Stimulated activated CD4-positive, alpha-beta T cell treated with anti-CD3 and anti-CD28 coated beads, Interleukin-12 subunit alpha, Interleukin-12 subunit beta, amount 100 ng/mL, for 48 hours (primary cell): ENCODE measurements around the gene FBXO47.
"Not testable (repeated sequence)": the region's sequence is repeated elsewhere in the genome, so short reads cannot be mapped to it uniquely, and the experiment has no call there.

ENCODE experiments used
- DNase-seq, 3 donors: peaks; one replicate each; pipeline ENCODE4 v3.0.0-alpha.2; 2020; ENCODE audit warnings: low read depth in 2 of 3, low spot score in 1 of 3

The FBXO47 gene

GRCh38 chr17:38980490-38981217 lies 13.5 kb upstream of the FBXO47 start:
- no peak for DNase-seq

DNA sequence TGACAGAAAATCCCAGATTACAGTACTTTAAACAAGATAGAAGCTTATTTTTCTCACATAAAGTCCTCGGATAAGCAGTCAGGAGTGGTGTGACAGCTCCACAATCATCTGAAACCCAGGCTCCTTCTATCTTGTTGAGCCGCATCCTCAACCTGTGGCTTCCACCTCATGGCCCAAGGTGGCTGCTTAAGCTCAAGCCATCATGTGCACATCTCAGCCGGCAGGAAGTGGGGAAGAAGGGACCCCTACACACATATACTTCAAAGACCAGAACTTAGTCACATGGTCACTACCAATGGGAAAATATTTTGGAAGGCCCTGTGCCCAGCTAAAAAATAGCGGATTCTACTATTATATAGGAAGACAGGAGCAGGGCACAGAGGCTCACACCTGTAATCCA lies 11.0 kb upstream of the FBXO47 start:
- no peak for DNase-seq

GRCh38 chr17:38976187-38976551 lies 9.0 kb upstream of the FBXO47 start:
- not testable (repeated sequence) for DNase-seq

DNA sequence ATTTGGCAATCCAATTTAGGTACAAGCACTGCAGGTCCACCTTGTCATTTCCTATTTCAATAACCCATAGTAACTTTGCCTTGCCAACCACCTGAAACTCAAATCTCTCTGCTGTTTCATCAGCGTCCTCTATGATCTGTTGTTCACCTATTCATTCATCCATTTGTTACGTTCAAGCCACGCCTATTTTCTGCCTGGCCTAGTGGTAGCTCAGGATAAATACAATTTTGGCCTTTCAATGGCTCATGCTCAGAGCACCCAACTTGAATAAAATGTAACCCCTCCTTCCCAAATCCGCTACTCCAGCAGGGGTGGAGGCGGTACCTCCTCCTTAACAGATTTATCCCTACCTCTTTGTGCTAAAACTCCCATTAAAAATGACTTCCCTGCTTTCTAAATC lies 3.6 kb upstream of the FBXO47 start:
- DNase-seq = no peak

DNA sequence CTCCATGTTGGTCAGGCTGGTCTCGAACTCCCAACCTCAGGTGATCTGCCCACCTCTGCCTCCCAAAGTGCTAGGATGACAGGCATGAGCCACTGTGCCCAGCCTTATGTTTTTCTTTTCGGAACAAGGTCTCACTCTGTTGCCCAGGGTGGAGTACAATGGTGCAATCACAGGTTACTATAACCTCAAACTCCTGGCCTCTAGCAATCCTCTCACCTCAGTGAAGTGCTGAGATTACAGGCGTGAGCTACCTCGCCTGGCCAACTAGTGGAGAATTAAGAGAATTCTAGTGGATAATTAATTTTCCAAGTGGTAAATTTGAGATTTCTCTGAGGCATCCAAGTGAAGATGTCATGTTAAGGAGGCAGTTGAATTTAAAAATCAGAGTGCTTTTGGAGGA lies 2.9 kb upstream of the FBXO47 start:
- no peak for DNase-seq

DNA sequence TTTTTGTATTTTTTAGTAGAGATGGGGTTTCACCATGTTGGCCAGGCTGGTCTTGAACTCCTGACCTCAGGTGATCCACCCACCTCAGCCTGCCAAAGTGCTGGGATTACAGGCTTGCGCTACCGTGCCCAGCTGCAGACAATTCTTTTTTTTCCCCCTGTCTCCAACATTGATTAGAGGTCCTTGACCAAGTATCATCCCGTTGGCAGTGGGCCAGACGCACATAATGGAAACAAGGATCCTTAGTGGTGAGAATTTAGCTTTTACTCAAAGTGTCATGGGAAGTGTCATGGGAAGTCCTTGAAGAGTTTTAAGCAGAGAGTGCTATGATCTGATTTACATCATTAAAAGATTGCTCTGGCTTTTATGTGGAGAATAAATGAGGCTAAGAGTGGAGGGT lies 2.1 kb upstream of the FBXO47 start:
- no peak for DNase-seq

GRCh38 chr17:38961413-38961812 lies 5.8 kb downstream of the FBXO47 start:
- no peak for DNase-seq

DNA sequence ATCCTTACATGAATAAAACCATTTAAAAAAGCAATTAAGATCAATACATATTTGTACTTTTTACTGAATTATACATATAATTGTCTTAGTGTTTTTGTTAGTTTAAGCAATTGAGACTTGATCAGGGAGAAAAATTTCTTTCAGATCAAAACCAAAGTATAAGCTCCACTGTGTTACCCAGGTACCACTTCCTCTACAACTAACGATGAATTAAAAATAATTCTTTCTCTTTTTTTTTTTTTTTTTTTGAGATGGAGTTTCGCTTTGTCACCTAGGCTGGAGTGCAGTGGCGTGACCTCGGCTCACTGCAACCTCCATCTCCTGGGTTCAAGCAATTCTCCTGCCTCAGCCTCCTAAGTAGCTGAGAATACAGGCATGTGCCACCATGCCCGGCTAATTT lies 6.8 kb downstream of the FBXO47 start:
- DNase-seq = no peak

GRCh38 chr17:38959508-38959907 lies 7.7 kb downstream of the FBXO47 start:
- no peak for DNase-seq

DNA sequence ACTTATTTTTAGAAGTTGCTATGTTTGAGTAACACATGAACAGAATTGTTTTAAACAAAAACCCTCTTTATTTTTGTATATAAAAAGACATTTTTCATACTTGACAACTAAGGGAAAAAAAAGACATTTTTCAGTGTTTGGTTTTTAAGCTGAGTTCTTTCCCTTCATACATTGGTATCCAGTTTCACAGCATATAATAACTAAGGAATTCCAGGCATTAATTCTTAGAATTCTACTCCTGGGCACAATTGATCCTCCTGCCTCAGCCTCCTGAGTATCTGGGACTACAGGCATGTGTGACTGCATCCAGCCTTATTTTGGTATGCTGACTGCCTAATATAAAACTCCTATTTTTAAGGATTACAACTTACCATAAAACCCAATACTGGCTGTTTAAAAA lies 8.4 kb downstream of the FBXO47 start:
- no peak for DNase-seq

DNA sequence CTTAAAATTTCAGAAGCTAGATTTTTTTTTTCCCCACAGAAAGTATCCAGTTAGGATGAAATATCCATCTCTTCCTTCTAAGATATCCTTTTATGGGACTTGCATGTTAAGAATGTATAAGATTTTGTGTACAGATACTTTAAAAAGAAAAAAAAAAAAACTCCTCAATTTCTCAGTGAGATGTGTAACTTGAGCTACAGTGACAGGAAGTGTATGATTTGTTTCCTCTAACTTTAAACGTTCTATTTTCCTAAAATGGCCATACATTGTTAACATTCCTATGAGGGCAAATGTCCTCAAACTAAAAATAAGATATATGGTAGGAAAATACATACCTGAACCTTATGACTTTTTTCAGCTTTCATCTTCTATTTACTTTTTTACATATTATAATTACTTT lies 8.9 kb downstream of the FBXO47 start:
- no peak for DNase-seq

GRCh38 chr17:38953800-38954199 lies 13.4 kb downstream of the FBXO47 start:
- DNase-seq = not testable (repeated sequence)

DNA sequence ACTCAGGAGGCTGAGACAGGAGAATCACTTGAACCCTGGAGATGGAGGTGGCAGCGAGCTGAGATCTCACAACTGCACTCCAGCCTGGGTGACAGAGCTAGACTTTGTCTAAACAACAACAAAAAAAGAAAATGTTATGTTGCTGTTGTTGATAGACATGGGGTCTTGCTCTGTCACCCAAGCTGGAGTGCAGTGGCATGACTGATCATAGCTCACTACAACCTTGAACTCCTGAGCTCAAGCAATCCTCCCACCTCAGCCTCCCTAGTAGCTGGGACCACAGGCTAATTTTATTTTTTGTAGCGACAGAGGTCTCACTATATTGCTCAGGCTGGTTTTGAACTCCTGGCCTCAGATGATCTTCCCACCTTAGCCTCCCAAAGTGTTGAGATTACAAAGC lies 20.0 kb downstream of the FBXO47 start:
- DNase-seq = no peak

GRCh38 chr17:38943607-38944006 lies 23.6 kb downstream of the FBXO47 start:
- DNase-seq = no peak

DNA sequence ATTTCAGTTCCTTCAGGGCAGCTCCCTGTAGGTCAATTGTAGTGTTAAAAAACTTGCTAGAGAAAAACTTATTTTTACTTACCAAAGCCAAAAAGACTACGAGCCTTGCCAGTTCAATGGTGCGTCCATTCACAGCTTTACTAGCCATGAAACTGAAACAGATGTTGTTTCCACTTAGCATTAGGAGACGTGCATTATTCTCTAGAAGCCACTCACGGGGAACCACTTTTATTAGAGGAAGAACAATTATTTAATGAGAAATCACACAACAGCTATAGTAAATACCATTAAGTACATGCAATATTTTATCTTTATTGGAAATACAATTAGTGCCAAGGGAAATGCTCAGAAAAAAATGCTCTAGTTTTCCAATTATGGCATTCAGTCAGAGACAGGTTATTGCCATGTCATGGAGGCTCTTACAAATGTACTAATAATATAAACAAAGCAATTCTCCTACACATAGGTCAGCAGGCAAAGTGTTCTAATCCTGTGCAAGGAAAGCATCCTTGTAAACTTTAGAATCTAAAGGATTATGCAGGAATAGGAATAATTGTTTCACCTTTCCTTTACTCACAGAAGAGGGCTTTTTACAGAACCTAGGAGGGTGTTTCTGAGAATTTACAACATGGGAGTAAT lies 24.4 kb downstream of the FBXO47 start:
- DNase-seq = no peak

DNA sequence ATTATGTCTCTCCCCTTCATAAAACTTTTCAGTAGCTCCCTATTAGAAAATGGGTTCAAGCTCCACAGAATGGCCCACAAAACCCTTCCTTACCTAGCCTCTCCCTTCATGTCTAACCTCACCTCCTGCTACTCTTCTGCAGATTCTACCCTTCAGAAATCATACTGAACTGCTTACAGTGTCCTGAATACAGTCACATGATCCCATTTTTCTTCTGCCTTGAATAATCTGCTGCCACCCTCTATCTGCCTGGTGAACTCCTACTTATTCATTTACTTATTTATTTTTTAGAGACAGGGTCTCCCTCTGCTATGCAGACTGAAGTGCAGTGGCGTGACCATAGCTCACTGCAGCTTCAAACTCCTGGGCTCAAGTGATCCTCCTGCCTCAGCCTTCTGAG lies 26.8 kb downstream of the FBXO47 start:
- DNase-seq = no peak

GRCh38 chr17:38939987-38940386 lies 27.2 kb downstream of the FBXO47 start:
- no peak for DNase-seq

GRCh38 chr17:38933962-38934361 lies 33.2 kb downstream of the FBXO47 start:
- not testable (repeated sequence) for DNase-seq

DNA sequence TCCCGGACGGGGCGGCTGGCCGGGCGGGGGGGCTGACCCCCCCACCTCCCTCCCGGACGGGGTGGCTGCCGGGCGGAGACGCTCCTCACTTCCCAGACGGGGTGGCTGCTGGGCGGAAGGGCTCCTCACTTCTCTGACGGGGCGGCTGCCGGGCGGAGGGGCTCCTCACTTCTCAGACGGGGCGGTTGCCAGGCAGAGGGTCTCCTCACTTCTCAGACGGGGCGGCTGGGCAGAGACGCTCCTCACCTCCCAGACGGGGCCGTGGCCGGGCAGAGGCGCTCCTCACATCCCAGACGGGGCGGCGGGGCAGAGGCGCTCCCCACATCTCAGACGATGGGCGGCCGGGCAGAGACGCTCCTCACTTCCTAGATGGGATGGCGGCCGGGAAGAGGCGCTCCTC lies 36.4 kb downstream of the FBXO47 start:
- DNase-seq = not testable (repeated sequence)

DNA sequence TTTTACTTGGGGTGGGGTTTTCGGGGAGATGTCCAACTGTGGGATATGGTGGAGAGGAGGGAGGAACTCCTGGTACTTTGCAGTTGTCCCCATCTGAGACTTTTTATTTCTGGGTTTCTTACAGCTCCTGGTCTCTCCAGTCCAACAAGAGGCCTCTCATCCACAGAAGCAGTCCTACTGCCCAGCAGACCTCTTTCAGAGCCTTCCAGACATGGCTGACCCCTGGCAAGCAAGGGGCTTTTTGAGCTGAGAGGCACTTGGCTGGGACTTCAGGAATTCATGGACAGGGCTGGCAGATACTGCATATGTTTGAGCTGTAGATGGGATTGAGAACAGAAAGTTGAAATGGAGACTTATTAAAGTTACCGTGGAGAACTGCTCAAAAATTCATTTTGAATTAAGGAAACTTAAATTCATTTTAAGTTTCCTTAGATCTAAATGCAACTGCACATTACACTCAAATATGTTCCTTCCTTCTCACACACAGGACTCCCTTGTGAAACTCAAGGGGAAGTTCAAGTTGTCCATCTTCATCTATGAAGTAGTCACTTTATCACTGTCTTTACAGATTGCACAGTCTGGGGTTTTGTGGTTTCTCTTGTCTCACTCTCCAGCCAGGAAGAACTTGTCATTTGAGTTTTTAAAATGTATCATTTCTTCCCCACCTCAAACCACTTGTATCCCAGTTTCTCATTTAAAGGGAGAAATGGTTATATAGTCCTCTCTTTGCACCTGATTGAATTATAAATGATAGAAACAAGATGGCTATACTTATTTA lies 40.7 kb downstream of the FBXO47 start:
- DNase-seq = no peak

- DNase-seq = no peak
Observed at GRCh38 chr17:38925263-38925995, 41.8 kb downstream of the FBXO47 start, which contains the start of gene LASP1NB. LASP1NB (plus strand) TSS chr17:38925614.
